HepG2 (cell line): ENCODE data around the gene KATNA1. TPM values are rescaled to one million over a fixed set of nuclear protein-coding genes. Genes with fewer than 3 reads are reported as not detected.

Experiments used
- ATAC-seq: fragments of 200-7000 bp; cut with Tn5 transposase; 3 replicates; pipeline ENCODE4 v1.9.1; 2020; ENCODE audit warnings: mild to moderate bottlenecking, moderate library complexity
- BruUV-seq: library from RNA; stranded (reverse); fragments of 400-500 nt; replicated peaks from 2 replicates; lab custom pipeline; 2021; lab: Mats Ljungman, UMichigan
- CTCF ChIA-PET: fragments of 300-600 bp; formaldehyde crosslinking; extraction: SDS; loops from one replicate; lab custom pipeline; 2021; ENCODE audit warnings: low total read pairs, inconsistent platforms, low intra/inter-chr PET ratio; lab: Yijun Ruan, JAX
- POLR2A ChIA-PET: fragments of 350-600 bp; sonication (Branson Sonifier 250); formaldehyde crosslinking; loops from one replicate; lab custom pipeline; 2020; ENCODE audit warnings: antibody characterized with exemption, inconsistent platforms; lab: Yijun Ruan, JAX
- DNase-seq: peaks from one replicate; pipeline ENCODE4 v3.0.0-alpha.2; 2015; ENCODE audit warnings: low spot score
- FAIRE-seq: peaks from 3 replicates; lab custom pipeline; 2011; peaks lifted over from hg19 to GRCh38; lab: Jason Lieb, UNC
- H2AFZ ChIP-seq: one replicate; pipeline ENCODE4 v1.6.1; 2011; ENCODE audit warnings: low read length, inconsistent platforms
- H3K27ac ChIP-seq: fragments of 300-600 bp; 3 replicates; pipeline ENCODE4 v1.8.0; 2011; ENCODE audit warnings: mixed run types, mild to moderate bottlenecking, mixed read lengths, low read length, inconsistent platforms; ENCODE audit not compliant: insufficient read depth; ENCODE audit errors: extremely low read length
- H3K27me3 ChIP-seq, 2 experiments: fragments of 200-600 bp in 1 of 2; 2 replicates in 1 of 2; 3 replicates in 1 of 2; pipeline versions ENCODE4 v1.6.0 to v1.8.0; 2011; ENCODE audit warnings: low read length in 2 of 2, mild to moderate bottlenecking in 2 of 2, moderate library complexity in 2 of 2, inconsistent platforms in 1 of 2; ENCODE audit not compliant: insufficient read depth in 2 of 2, control insufficient read depth in 1 of 2
- H3K36me3 ChIP-seq, 2 experiments: fragments of 200-600 bp in 1 of 2; replicated peaks in 1 of 2; 2 replicates in 1 of 2; 3 replicates in 1 of 2; pipeline versions ENCODE4 v1.5.1 to v1.8.0; 2011; ENCODE audit warnings: low read length in 2 of 2, inconsistent platforms in 1 of 2; ENCODE audit not compliant: insufficient read depth in 2 of 2, control insufficient read depth in 1 of 2
- H3K4me1 ChIP-seq: 2 replicates; pipeline ENCODE4 v1.5.1; 2012; ENCODE audit warnings: low read length, inconsistent platforms; ENCODE audit not compliant: insufficient read depth
- H3K4me2 ChIP-seq: 2 replicates; pipeline ENCODE4 v1.6.0; 2011; ENCODE audit warnings: low read depth, low read length, inconsistent platforms
- H3K4me3 ChIP-seq, 3 experiments: fragments of 200-600 bp in 1 of 3; sonication (generic), shearing (Covaris generic) in 1 of 3; replicated peaks in 1 of 3; 2 replicates each; pipeline ENCODE4 v1.5.1; 2011 to 2016; ENCODE audit warnings: low read length in 3 of 3, inconsistent platforms in 2 of 3, low read depth in 2 of 3, mild to moderate bottlenecking in 2 of 3, control low read depth in 1 of 3, mixed read lengths in 1 of 3; ENCODE audit not compliant: insufficient read depth in 1 of 3
- H3K79me2 ChIP-seq: one replicate; pipeline ENCODE4 v1.6.1; 2011; ENCODE audit warnings: low read length, inconsistent platforms; ENCODE audit not compliant: insufficient read depth
- H3K9ac ChIP-seq: 2 replicates; pipeline ENCODE4 v1.6.0; 2011; ENCODE audit warnings: mild to moderate bottlenecking, low read depth, low read length, inconsistent platforms; ENCODE audit not compliant: insufficient read depth
- H3K9me3 ChIP-seq: 2 replicates; pipeline ENCODE4 v1.5.1; 2012; ENCODE audit warnings: mild to moderate bottlenecking, low read length
- H4K20me1 ChIP-seq: 2 replicates; pipeline ENCODE4 v1.6.0; 2011; ENCODE audit warnings: inconsistent platforms, mild to moderate bottlenecking, low read length, moderate library complexity; ENCODE audit not compliant: insufficient read depth
- CREM ChIP-seq, 2 experiments: sonication (generic) in 1 of 2; formaldehyde crosslinking in 1 of 2; IDR thresholded peaks; 2 replicates each; pipeline versions ENCODE4 v1.4.0 to v1.6.1; 2016 to 2020; ENCODE audit warnings: antibody characterized with exemption in 1 of 2, mild to moderate bottlenecking in 1 of 2, missing genetic modification reagents in 1 of 2
- FIP1L1 ChIP-seq: fragments of 200-400 bp; formaldehyde crosslinking; IDR thresholded peaks from 2 replicates; pipeline ENCODE4 v1.6.1; 2018; ENCODE audit warnings: low read depth, mild to moderate bottlenecking, low read length, moderate library complexity, borderline replicate concordance; ENCODE audit not compliant: insufficient read depth
- GZF1 ChIP-seq: sonication (generic); formaldehyde crosslinking; IDR thresholded peaks from 2 replicates; pipeline ENCODE4 v1.5.1; 2020; ENCODE audit warnings: mild to moderate bottlenecking, missing genetic modification reagents
- KDM1A ChIP-seq: IDR thresholded peaks from 2 replicates; pipeline ENCODE4 v1.6.1; 2016; ENCODE audit warnings: missing compliant biosample characterization
- MYC ChIP-seq: sonication (generic); formaldehyde crosslinking; IDR thresholded peaks from 2 replicates; pipeline ENCODE4 v1.9.0; 2021; ENCODE audit warnings: missing genetic modification reagents, borderline replicate concordance
- ONECUT2 ChIP-seq: sonication (generic); formaldehyde crosslinking; IDR thresholded peaks from 2 replicates; pipeline ENCODE4 v1.4.0; 2020; ENCODE audit warnings: missing genetic modification reagents
- ZBTB25 ChIP-seq: IDR thresholded peaks from 2 replicates; pipeline ENCODE4 v1.6.1; 2018; ENCODE audit warnings: missing genetic modification reagents
- ZBTB39 ChIP-seq: sonication (generic); formaldehyde crosslinking; IDR thresholded peaks from 2 replicates; pipeline ENCODE4 v1.5.0; 2020; ENCODE audit warnings: missing genetic modification reagents
- ZFAT ChIP-seq: sonication (generic); formaldehyde crosslinking; conservative IDR thresholded peaks from 2 replicates; pipeline ENCODE4 v1.8.1; 2023; ENCODE audit warnings: missing genetic modification reagents, inconsistent platforms
- ZKSCAN5 ChIP-seq: sonication (generic); formaldehyde crosslinking; IDR thresholded peaks from 2 replicates; pipeline ENCODE4 v1.5.1; 2020; ENCODE audit warnings: mild to moderate bottlenecking, missing genetic modification reagents
- ZNF362 ChIP-seq: sonication (generic); formaldehyde crosslinking; IDR thresholded peaks from 2 replicates; pipeline ENCODE4 v1.4.0; 2020; ENCODE audit warnings: missing genetic modification reagents, mild to moderate bottlenecking, borderline replicate concordance
- ZNF597 ChIP-seq: sonication (generic); formaldehyde crosslinking; IDR thresholded peaks from 2 replicates; pipeline ENCODE4 v1.5.0; 2020; ENCODE audit warnings: missing genetic modification reagents
- ZNF616 ChIP-seq: sonication (generic); formaldehyde crosslinking; IDR thresholded peaks from 2 replicates; pipeline ENCODE4 v1.5.0; 2020; ENCODE audit warnings: low read depth, mild to moderate bottlenecking, missing genetic modification reagents
- ZNF704 ChIP-seq: sonication (generic); formaldehyde crosslinking; IDR thresholded peaks from 2 replicates; pipeline ENCODE4 v1.8.1; 2023; ENCODE audit warnings: mild to moderate bottlenecking, inconsistent platforms, moderate library complexity, missing genetic modification reagents, borderline replicate concordance
- ZNF792 ChIP-seq: IDR thresholded peaks from 2 replicates; pipeline ENCODE4 v1.6.1; 2016
- WGBS: methylation state at CpG from one replicate; pipeline ENCODE4 v1.1.6; 2017; ENCODE audit warnings: low lambda C conversion rate; 5-methylcytosine and 5-hydroxymethylcytosine counted together
- in situ Hi-C: cut with HindIII; loops from 2 replicates; pipeline ENCODE4 v1.10.0; 2017; ENCODE audit warnings: low pct_unique_long_range_greater_than_20kb; ENCODE audit not compliant: extremely low pct_ligation_motif_present
- intact Hi-C: fragments of 100-400 bp; cut with micrococcal nuclease; formaldehyde crosslinking; loops from one replicate; pipeline ENCODE4 v1.10.0; 2022; ENCODE audit not compliant: unreplicated experiment
- polyA plus RNA-seq, 8 experiments: library from polyadenylated mRNA; depleted of rRNA in 3 of 8; stranded (reverse) in 7 of 8; unstranded in 1 of 8; fragments of >200 nt; fragmentation: Illumina TruSeq in 4 of 8; extraction: Trizol in 4 of 8; gene quantifications; 2 replicates each; pipeline versions ENCODE4 v1.2.1 to v1.2.3, GENCODE V29; 2011 to 2016; ENCODE audit warnings: low read depth in 4 of 8, missing spikeins in 1 of 8, mixed read lengths in 1 of 8; ENCODE audit not compliant: insufficient read depth in 1 of 8
- total RNA-seq, 5 experiments: library from RNA; depleted of rRNA; stranded (reverse); fragments of >200 nt; fragmentation: Illumina TruSeq; extraction: Trizol; gene quantifications; 2 replicates each; pipeline ENCODE4 v1.2.3, GENCODE V29; 2016; ENCODE audit warnings: low read depth in 1 of 5

The KATNA1 gene
- total and polyA plus RNA-seq, 2 of the 13 experiments (the other 11 are each of a cell fraction or from before 2014, with no cell fraction given): 14.8 to 25.3 TPM

GRCh38 chr6:149694921-149695320 is 46.4 kb upstream of the KATNA1 start:
- Histone ChIP-seq H3K27me3 (no peaks in the 10 kb centered on the region), H3K79me2 (peaks cover 32% of the 10 kb centered on the region), H3K4me2 (no peak overlapping the region), H4K20me1 (peaks cover 9% of the 10 kb centered on the region; the same call in 1 of the 2 replicates), H3K9ac (no peak overlapping the region), H3K4me1 (no peaks in the 10 kb centered on the region), H2AFZ (no peak overlapping the region), H3K9me3 (no peaks in the 10 kb centered on the region), H3K27ac (no peak overlapping the region), H3K36me3 (peaks cover 26 to 71% of the 10 kb centered on the region in 2 experiments), H3K4me3 (no peak overlapping the region)
- intact Hi-C loops: no loop called here
- in situ Hi-C loops: no loop called here
- no TSS peak for BruUV-seq
- ATAC-seq (no peak), FAIRE-seq (no peak), DNase-seq (no peak)
- ChIA-PET CTCF (no interaction called here), POLR2A (no interaction called here)
- 99% methylated on average over 2 of the region's 2 CpGs for WGBS
- TF ChIP-seq ZNF792 (CRISPR knock-in tag): no peak
- no peak for TF ChIP-seq CREM (IDR thresholded peaks at IDR 0.05)
- TF ChIP-seq CREM (CRISPR knock-in tag; IDR thresholded peaks at IDR 0.05): no peak
- no peak for TF ChIP-seq MYC (CRISPR knock-in tag)
- TF ChIP-seq ZFAT (CRISPR knock-in tag): no peak
- TF ChIP-seq ZBTB25 (CRISPR knock-in tag): no peak
- no peak for TF ChIP-seq ZNF362 (CRISPR knock-in tag)
- TF ChIP-seq ZNF616 (CRISPR knock-in tag): no peak
- TF ChIP-seq ONECUT2 (CRISPR knock-in tag): no peak
- no peak for TF ChIP-seq GZF1 (CRISPR knock-in tag)
- TF ChIP-seq ZBTB39: no peak
- no peak for TF ChIP-seq KDM1A (CRISPR knock-in tag)
- TF ChIP-seq ZNF597 (CRISPR knock-in tag): no peak
- no peak for TF ChIP-seq ZKSCAN5 (CRISPR knock-in tag)
- no peak for TF ChIP-seq FIP1L1
- no peak for TF ChIP-seq ZNF704 (CRISPR knock-in tag)
